GM10248 (cell line): ENCODE results near the gene FLCN.

Experiments
- CTCF ChIA-PET: fragments of 300-600 bp; sonication (Branson Sonifier 250); formaldehyde crosslinking; extraction: SDS; loops from one replicate; lab custom pipeline; 2021; ENCODE audit warnings: antibody characterized with exemption; lab: Yijun Ruan, JAX
- POLR2A ChIA-PET: fragments of 350-650 bp; sonication (Branson Sonifier 250); formaldehyde crosslinking; extraction: SDS; loops from one replicate; lab custom pipeline; 2020; ENCODE audit warnings: antibody characterized with exemption; lab: Yijun Ruan, JAX
- DNase-seq: peaks from one replicate; pipeline ENCODE4 v3.0.0; 2012; ENCODE audit errors: extremely low spot score
- CTCF ChIP-seq: IDR thresholded peaks from 2 replicates; pipeline ENCODE4 v1.5.1; 2012; ENCODE audit warnings: mild to moderate bottlenecking, low read depth; ENCODE audit errors: extremely low read depth, missing control alignments, control extremely low read depth

The FLCN gene

GRCh38 chr17:17224137-17224536 lies 12.8 kb downstream of the FLCN start:
- DNase-seq, result no peak
- ChIA-PET CTCF (interaction anchor here (1.8 to 1.9 kb wide), 2 partner anchors 12 to 29 kb away, joined by 4 to 6 read pairs; partner anchors contain the start of gene FLCN), POLR2A (interaction anchor here (0.6 to 0.8 kb wide), 2 partner anchors 10 to 31 kb away, joined by 3 read pairs; no protein-coding TSS in a partner anchor)
- TF ChIP-seq CTCF, result no peak

DNA sequence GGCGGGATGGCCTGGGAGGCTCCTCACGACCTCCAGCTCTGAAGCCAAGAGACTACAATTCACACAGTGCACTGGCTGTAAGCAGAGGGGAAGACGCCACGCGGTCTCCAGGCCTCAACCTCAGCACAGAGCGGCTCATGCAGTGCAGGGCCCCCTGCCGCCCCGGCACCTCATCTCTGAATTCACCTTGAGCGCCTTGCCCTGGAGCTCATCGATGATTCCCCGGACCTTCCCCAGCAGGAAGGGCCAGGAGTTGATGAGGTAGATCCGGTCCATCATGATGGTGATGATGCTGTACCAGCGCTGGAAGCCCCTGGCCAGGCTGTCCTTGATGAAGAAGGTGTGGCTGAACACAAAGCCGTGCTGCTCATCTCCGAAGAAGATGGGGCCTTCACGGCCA lies 13.2 kb downstream of the FLCN start:
- ChIA-PET POLR2A (interaction anchor here (1.4 kb wide), 1 partner anchor 12 kb away, joined by 4 read pairs; no protein-coding TSS in a partner anchor), CTCF (interaction anchor here (1.8 to 1.9 kb wide), 2 partner anchors 12 to 29 kb away, joined by 4 to 6 read pairs; partner anchors contain the start of gene FLCN)
- TF ChIP-seq CTCF, result no peak
- no peak for DNase-seq

DNA sequence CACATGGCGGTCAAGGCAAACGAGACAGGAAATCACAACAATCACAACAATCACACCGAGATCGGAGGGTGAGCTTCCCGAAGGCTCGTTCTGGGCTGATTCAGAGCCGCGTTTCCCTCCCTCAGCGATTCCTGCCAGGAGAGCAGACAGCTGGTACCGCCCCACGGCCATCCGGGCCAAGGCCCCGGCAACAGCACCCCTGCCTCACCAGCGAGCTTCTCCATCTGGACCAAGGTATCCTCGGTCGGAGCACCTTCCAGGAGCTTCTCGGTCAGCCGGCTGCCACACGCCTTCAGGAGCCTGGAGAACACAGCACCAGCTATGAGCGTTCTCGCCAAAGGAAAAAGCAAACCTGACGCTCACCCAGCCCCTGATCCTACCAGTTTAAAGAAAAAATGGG lies 15.6 kb downstream of the FLCN start:
- no peak for TF ChIP-seq CTCF
- ChIA-PET POLR2A (no interaction called here), CTCF (interaction anchor here (1.9 kb wide), 1 partner anchor 14 kb away, joined by 5 read pairs; no protein-coding TSS in a partner anchor)
- no peak for DNase-seq

GRCh38 chr17:17220529-17220928 lies 16.4 kb downstream of the FLCN start:
- POLR2A ChIA-PET, result no interaction called here
- no peak for DNase-seq
- no peak for TF ChIP-seq CTCF
- CTCF ChIA-PET, result interaction anchor here (1.9 kb wide), 1 partner anchor 13 kb away, joined by 5 read pairs; no protein-coding TSS in a partner anchor

GRCh38 chr17:17217995-17218394 lies 19.0 kb downstream of the FLCN start:
- ChIA-PET CTCF (no interaction called here), POLR2A (no interaction called here)
- DNase-seq, result no peak
- TF ChIP-seq CTCF, result no peak

DNA sequence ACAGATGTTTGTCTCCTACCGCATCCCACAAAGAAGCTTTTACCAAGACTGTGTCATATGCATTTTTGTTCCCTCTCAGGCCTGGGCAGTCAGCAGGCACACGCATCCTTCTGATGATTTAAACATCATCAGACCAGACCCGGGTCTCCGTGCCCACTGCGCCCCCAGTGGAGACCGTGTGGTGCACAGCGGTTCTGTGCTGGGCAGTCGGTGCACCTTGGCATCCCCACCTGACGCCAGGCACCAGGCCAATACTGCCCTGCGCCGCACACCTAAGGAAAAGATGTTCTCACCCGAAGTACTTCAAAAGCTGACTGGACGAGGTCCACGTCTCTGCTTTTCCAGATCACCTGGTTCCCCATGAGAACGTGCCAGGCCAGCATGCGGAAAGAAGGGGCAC lies 20.2 kb downstream of the FLCN start:
- CTCF ChIA-PET, result no interaction called here
- DNase-seq, result no peak
- POLR2A ChIA-PET, result no interaction called here
- no peak for TF ChIP-seq CTCF
